ENCODE data around the gene A2ML1.
"Not testable (repeated sequence)": the region's sequence is repeated elsewhere in the genome, so short reads cannot be mapped to it uniquely, and the experiment has no call there.

A2ML1 gene

DNA sequence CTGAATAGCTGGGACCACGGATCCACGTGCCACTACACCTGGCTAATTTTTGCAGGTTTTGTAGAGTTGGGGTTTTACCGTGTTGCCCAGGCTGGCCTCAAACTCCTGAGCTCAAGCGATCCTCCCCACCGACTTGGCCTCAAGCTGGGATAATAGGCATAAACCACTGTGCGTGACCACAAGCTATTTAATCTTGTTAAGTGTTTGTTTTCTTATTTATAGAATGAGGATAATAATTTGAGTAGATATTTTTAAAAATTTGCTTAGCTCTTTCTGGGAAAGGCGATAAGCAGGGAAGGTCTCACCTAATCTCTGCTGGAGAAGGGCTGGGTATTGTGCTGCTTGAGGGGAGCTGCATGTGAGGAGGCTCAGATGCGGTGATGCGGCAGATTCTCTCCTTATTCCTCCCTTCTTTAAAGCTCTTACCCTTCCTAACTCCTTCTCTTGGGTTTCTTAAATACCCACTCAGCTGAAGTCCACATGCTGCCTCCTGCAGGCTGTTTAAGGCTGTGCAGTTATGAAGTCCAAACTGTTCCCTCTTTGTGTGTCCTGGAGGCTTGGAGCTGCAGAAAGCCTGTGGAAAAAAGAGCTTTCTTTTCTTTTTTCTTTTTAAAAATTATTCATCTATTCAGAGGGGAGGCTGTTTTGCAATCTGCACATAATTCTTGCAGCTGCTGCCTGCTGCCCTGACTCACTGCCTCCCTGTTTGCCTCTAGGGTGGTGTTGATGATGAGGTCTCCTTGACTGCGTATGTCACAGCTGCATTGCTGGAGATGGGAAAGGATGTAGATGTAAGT is 37.9 kb downstream of the A2ML1 start:
- DNase-seq: peak; percentile 34

- no peak for DNase-seq
Observed at GRCh38 chr12:8866429-8866828, 44.0 kb downstream of the A2ML1 start.

DNA sequence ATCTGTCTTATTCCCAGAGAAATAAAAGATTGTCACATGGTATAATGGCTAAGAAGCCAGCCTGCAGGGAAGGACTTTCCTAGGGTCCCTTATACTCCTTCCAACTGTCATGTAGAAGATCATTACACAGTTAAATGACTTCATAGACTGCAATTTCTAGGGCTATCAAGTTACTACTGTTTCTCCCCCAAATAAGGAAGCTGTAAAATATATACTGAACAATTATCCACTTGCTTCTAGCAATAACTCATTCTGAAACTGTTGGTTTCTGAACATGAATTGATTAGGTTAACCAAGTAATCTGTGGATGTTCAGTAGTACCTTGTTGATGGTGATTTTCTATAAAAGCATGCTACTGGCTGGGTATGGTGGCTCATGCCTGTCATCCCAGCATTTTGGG is 44.6 kb downstream of the A2ML1 start:
- DNase-seq: no peak

DNA sequence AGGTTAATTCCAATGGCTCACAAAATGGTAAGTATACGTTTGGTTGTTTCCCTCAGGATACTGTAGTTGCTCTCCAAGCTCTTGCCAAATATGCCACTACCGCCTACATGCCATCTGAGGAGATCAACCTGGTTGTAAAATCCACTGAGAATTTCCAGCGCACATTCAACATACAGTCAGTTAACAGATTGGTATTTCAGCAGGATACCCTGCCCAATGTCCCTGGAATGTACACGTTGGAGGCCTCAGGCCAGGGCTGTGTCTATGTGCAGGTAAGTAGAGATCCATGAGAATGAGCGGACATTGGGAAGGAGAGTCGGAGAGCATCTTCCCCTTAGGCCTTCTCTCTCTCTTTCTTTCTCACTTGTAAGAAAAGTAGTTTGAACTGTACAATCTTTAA is 45.4 kb downstream of the A2ML1 start:
- no peak for DNase-seq

GRCh38 chr12:8870586-8870985 is 48.2 kb downstream of the A2ML1 start:
- no peak for DNase-seq

GRCh38 chr12:8871068-8871467 is 48.6 kb downstream of the A2ML1 start:
- no peak for DNase-seq

DNA sequence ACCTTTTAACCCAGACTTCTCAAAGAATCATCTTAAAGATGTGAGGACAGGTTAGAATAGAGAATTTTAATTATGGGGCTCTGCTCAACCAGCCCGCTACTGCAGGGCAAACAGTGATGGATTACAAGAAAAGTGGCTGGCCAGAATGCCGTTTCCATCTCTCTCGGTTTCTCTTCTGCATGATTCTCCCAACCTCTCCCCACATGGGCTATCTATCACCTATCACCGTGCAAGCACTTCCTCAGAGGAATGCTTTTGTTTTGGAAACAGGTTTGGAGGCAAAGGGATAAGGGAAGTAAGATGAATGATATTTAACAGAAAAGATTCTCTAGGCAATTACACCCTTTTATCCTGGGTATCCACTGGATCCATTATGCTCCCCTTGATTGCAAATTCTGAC is 54.5 kb downstream of the A2ML1 start:
- no peak for DNase-seq

DNA sequence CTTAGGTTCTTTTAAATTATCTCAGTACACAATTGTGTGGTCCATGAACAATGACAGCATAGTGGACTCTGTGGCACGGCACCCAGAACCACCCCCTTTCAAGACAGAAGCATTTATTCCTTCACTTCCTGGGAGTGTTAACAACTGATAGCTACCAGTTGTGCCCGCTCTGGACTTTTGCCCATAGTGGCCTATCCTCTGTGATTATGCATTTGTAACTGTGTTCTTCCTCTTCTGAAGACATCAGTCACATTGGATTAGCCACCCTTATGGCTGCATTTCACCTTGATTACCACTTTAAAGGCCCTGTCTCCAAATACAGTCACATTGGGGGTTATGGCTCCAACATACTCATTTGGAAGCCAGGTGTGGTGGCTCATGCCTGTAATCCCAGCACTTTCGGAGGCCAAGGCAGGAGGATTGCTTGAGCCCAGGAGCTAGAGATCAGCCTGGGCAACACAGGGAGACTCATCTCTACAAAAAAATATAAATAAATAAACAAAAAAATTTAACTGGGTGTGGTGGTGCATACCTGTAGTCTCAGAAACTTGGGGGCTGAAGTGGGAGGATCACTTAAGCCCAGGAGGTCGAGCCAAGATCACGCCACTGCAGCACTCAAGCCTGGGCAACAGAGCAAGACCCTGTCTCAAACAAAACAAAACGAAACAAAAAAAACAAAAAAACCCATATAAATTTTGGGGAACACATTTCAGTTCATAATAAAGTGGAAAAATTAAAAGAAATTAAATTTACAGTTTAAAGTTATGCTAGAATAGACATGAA is 64.3 kb downstream of the A2ML1 start:
- no peak for DNase-seq

- DNase-seq: no peak
Observed at GRCh38 chr12:8887285-8887715, 64.9 kb downstream of the A2ML1 start.

- peak; percentile 64 for DNase-seq
Observed at GRCh38 chr12:8890313-8891085, 68.1 kb downstream of the A2ML1 start.

- DNase-seq: no peak
Observed at GRCh38 chr12:8891976-8892375, 69.6 kb downstream of the A2ML1 start.

- no peak for DNase-seq
Observed at GRCh38 chr12:8894378-8894777, 72.0 kb downstream of the A2ML1 start.

DNA sequence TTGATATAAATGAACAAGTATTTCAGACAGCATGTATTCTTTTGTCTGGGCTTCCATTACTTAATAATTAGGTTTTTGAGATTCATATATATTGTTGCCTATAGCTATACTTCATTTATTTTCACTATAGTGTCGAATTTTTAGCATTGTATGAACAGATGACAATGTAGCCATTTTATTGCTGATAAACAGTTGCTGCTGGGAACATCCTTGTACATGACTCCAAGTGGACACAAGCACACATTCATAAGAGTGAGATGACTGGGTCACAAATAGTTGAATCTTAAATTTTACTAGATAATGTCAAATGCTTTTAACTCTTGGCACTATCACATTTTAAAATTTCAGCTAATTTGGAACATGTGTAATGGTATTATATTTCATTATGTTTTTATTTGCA is 72.6 kb downstream of the A2ML1 start:
- no peak for DNase-seq

DNA sequence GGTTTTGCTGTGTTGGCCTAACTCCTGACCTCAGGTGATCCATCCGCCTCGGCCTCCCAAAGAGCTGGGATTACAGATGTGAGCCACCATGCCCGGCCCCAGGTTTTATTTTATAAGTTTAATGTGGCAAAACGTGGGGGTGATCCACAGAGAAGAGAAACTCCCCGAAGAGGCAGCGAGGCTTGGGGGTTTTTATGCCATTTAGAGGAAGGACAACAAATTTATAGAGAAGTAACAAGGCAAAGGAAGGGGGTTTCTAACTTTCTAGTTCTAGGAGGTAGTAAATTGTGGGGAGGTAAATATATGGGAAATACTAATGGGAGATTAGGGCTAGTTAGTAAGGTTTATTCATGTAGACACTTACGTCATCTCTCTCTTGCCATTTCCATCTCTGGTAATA is 74.7 kb downstream of the A2ML1 start:
- no peak for DNase-seq

GRCh38 chr12:8899830-8900229 is 77.4 kb downstream of the A2ML1 start:
- no peak for DNase-seq

DNA sequence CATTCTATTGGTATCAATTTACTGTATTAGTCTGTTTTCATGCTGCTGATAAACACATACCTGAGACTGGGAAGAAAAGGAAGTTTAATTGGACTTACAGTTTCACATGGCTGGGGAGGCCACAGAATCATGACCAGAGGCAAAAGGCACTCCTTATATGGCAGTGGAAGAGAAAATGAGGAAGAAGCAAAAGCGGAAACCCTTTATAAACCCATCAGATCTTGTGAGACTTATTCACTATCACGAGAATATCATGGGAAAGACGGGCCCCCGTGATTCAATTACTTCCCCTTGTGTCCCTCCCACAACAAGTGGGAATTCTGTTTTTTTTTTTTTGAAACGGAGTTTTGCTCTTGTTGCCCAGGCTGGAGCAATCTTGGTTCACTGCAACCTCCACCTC is 80.3 kb downstream of the A2ML1 start:
- not testable (repeated sequence) for DNase-seq

GRCh38 chr12:8903646-8904045 is 81.2 kb downstream of the A2ML1 start:
- no peak for DNase-seq

- DNase-seq: no peak
Observed at GRCh38 chr12:8904665-8905064, 82.2 kb downstream of the A2ML1 start.

DNA sequence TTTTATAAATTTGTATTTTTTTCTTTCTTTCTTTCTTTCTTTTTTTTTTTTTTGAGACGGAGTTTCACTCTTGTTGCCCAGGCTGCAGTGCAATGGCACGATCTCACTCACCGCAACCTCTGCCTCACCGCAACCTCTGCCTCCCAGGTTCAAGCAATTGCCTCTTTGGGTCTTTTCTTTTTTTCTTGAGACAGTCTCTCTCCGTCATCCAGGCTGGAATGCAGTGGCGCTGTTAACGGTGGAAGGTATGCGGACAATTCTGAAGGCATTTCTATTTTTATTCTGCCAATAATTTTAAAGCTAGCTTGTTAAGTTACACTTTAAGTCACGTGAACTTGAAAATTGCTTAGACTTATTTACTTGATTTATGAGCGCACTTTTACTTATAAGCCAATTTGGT is 83.1 kb downstream of the A2ML1 start:
- no peak for DNase-seq

DNA sequence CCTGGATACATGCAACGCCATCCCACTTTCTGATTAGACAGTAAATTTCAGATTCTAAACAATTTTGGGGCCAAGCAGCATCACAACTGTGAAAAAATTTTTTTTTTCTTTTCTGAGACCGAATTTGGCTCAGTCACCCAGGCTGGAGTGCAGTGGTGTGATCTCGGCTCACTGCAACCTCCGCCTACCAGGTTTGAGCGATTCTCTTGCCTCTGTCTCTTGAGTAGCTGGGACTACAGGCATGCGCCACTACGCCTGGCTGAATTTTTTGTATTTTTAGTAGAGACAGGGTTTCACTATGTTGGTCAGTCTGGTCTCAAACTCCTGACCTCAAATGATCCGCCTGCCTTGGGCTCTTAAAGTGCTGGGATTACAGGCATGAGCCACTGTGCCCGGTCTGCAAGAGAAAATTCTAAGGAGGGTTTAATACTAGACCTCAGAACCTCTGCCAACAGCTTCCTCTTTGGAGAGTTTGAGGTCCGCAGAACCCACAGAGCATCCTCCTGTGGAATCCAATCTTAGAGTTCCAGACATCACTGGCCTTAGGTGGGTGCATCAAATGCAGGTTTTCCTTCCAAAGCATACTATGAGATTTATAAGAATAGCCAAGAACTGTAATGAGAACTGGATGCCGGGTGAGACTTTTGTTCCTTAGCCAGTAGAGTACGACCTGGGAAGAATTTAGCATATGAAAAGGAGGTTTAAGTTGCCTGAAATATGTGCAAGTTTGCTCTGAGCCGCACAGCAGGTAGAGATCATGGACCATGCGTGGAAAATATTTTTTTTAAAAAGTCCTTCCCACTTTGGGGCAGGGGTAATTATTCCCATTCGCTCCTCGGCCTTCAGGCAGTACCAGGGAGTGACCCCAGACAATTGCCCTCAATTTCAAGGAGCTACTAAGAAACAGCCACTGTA is 84.1 kb downstream of the A2ML1 start:
- DNase-seq: no peak

DNA sequence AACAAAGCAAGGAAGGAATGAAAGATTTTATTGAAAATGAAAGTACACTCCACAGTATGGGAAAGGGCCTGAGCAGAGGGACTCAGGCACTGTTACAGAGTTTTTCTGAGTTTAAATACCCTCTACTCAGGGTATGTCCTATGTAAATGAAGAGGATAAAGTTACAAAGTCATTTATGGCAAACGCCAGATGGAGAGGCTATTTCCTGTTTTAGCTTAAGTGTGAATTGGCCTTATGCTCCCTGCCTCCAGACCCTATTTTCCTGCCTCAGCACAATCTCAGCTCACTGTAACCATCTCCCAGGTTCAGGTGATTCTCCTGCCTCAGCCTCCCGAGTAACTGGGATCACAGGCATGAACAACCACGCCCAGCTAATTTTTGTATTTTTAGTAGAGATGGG is 85.1 kb downstream of the A2ML1 start:
- DNase-seq: no peak

DNA sequence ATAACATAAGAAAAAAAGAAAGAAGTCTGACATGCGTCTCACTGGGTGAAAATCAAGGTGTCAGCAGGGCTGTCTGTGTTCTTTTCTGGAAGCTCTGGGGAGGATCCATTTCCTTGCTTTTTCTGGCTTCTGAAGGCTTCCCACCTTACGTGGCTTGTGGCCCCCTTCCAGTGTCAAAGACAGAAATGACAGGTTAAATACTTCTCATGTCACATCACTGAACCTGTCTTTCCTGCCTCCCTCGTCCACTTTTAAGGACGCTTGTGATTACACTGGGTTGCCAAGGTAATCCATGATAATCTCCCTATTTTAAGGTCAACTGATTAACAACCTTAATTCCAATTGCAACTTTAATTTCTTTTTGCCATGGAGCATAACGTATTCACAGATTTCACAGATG is 87.3 kb downstream of the A2ML1 start:
- DNase-seq: no peak

Measured in stimulated activated CD8-positive, alpha-beta memory T cell treated with anti-CD3 and anti-CD28 coated beads, Interleukin-4, amount 100 ng/mL, for 48 hours (primary cell).